Stimulated activated CD8-positive, alpha-beta memory T cell treated with anti-CD3 and anti-CD28 coated beads, Interleukin-4, amount 100 ng/mL, for 24 hours (primary cell): ENCODE results near the gene OR2T8.

Experiments used
- DNase-seq: peaks from one replicate; pipeline ENCODE4 v3.0.0-alpha.2; 2020; ENCODE audit warnings: low read depth

Gene OR2T8

GRCh38 chr1:247961791-247962190, 41.7 kb downstream of the OR2T8 start:
- DNase-seq = no peak

DNA sequence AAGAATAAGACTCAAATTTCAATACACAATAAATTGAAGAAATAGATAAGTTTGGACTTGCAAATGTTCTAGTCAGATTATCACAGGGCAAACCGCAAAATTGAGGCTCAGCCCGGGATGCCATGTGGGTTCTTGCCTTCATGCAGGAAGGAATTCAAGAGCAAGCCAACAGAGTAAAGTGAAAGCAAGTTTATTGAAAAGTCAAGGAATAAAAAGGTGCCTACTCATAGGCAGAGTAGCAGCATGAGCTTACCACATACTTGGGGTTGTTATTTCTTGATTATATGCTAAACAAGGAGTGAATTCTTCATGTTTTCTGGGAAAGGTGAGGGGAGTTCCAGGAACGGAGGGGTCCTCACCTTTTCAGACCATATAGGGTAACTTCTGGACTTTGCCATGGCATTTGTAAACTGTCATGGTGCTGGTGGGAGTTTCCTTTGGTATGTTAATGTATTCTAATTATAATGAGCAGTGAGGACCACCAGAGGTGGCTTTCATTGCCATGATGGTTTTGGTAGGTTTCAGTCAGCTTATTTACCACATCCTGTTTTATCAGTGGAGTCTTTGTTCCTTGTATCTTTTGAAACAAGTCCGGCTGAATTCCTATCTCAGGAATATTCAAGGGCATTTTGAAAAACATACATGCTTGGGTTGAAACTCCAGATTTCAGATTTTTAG, 43.0 kb downstream of the OR2T8 start:
- no peak for DNase-seq

- no peak for DNase-seq
These were observed 44.9 kb downstream of the OR2T8 start, which contains the start of gene OR2AK2 for GRCh38 chr1:247964933-247965332. Gene OR2AK2 (plus strand): TSS chr1:247965233. CDS start chr1:247965377, 144 bp downstream.

DNA sequence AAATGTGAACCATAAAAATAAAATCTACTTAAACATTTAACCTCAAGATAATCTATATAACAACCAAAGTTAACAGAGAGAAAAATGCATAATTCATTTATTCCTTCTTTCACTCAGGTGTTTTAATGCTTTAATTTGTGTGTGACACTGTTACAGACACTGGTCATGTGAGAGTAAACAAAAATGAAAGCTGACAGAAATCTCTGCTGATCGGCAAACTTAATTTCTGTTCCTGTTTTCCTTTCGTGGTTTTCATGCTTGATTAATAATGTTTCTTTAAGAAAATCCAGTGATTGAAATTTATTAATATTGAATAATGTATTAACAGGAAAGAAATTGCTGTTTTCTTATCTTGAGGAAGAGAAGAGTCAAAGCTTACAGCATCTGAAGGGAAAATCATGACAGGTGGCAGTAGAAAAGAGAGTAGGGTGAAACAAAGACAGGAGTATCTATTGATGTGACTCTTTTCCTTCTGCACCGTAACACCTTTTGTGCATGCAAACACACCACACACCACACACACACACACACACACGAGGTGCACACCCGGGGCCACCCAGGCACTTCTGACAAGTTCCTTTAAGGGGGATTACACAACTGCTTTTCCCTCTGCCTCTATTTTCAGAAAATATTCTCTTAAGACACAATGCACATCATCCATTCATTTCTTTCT, 46.6 kb downstream of the OR2T8 start:
- no peak for DNase-seq
